ENCODE data around the gene SAC3D1.
A peak's percentile ranks its signal among the peaks of the same experiment; 100 is the strongest.

The SAC3D1 gene

DNA sequence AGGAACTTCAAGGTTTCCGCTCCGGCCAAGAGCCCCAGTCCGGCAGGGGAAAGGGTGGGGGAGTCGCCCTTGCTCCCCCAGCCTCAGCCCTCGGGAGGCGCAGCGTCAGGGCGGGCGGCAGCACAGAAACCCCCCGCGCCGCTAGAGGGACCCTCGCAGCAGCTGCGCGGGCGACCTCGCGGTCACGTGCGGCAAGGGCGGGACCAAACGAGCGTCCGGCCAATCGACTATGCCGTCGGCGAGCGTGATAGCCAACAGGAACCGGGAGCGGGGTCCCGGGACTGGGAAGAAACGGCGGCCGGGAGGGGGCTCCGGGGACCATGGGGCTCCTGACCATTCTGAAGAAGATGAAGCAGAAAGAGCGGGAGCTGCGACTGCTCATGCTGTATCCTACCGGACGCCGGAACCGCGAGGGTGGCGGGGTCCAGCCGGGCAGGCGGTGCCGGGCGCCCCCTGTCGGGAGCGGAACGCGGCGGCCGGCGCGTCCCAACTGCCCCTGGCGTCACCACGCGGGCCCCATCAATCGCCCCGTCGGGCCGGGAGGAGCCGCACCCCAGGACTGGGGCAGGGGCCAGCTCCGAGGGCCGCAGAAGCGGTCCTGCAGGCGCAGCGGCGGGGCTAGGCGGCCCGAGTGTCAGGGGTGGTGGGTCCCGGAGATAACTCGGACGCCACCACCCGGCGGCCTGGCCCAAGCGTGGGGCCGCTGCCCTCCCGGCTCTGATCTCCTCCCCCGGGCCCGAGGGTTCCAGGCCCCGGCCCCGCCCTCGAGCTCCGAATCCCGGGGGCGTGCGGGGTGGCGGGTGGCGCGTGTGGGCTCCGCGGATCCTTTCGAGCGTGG, 26.9 kb upstream of the SAC3D1 start, which contains the start of gene ARL2:
TSS of gene ARL2 (plus strand) at position 273 of the 838 bp plus-strand sequence. CDS start at position 321, 48 bp downstream.
- peak; percentile 53 for DNase-seq (ENCODE audit: low read depth)
- TF ChIP-seq, protein P1, sequence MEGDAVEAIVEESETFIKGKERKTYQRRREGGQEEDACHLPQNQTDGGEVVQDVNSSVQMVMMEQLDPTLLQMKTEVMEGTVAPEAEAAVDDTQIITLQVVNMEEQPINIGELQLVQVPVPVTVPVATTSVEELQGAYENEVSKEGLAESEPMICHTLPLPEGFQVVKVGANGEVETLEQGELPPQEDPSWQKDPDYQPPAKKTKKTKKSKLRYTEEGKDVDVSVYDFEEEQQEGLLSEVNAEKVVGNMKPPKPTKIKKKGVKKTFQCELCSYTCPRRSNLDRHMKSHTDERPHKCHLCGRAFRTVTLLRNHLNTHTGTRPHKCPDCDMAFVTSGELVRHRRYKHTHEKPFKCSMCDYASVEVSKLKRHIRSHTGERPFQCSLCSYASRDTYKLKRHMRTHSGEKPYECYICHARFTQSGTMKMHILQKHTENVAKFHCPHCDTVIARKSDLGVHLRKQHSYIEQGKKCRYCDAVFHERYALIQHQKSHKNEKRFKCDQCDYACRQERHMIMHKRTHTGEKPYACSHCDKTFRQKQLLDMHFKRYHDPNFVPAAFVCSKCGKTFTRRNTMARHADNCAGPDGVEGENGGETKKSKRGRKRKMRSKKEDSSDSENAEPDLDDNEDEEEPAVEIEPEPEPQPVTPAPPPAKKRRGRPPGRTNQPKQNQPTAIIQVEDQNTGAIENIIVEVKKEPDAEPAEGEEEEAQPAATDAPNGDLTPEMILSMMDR (IDR thresholded peaks at IDR 0.05; ENCODE audit: control insufficient read depth, extremely low read depth, insufficient read depth) = peak; percentile 84
- peak within 1 kb of the TSS; percentile 79 for H3K4me3 ChIP-seq (ENCODE audit: low read depth, low read length)

DNA sequence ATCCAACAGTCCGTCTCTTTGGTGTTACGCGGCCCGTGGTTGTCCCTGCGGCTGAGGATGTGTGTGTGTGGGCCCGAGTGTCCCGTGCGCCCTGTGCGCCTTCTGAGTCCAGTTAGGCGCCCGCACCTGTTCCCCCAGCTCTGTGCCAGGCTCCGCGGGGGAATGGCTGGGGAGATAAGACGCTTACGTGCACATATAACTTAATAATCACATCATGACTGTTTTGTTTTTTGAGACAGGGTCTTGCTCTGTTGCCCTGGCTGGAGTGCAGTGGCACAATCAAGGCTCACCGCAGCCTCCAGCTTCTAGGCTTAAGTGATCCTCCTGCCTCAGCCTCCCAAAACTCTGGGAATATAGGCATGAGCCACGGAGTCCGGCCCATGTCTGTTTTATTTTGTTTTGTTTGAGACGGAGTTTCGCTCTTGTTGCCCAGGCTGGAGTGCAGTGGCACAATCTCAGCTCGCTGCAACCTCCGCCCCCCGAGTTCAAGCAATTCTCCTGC, 26.2 kb upstream of the SAC3D1 start:
- DNase-seq (ENCODE audit: low read depth) = no peak
- TF ChIP-seq, protein P1 (IDR thresholded peaks at IDR 0.05; ENCODE audit: control insufficient read depth, extremely low read depth, insufficient read depth) = no peak

DNA sequence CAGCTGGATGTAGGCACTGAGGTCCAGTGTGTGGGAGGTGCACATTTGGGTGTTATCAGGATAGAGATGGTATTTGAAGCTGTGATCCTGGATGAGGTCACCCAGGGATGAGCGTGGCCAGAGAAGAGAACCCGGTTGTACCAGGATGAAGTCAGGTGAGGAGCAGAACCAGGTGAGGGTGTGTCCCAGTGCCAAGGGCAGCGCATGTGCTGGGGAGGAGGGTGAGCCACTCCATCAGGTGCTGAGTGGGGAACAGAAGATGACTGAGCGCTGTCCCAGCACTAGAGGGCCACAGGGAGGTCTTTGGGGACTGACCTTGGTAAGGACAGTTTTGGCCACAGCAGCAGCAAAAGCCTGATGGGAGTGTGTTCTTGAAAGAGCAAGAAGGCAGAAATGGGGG, 24.3 kb upstream of the SAC3D1 start:
- no peak overlapping the region for H3K4me3 ChIP-seq (ENCODE audit: low read depth, low read length)
- TF ChIP-seq, protein P1 (IDR thresholded peaks at IDR 0.05; ENCODE audit: control insufficient read depth, extremely low read depth, insufficient read depth) = no peak
- DNase-seq (ENCODE audit: low read depth) = no peak

More for the DNA sequence above, 26.2 kb upstream of the SAC3D1 start:
- peak overlapping the region; percentile 79 for H3K4me3 ChIP-seq (ENCODE audit: low read depth, low read length)

DNA sequence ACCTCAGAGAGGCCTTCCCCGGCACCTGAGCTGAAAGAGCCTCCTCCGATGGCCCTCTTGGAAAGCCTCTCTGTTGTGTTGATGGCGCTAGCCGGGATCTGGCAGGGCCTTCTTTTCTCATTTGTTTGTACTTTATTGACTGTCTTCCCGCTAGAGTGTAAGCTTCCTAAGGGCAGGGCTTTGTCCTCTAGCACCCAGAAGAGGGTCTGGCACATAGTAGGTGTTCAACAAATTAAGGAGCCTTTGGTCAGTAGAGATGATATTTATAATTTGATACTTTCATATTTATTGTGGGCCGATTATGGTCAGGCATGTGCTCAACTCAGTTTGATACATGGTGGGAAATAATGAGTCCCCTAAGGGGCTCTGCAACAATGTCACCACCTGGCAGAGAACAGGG, 23.1 kb upstream of the SAC3D1 start:
- TF ChIP-seq, protein P1 (IDR thresholded peaks at IDR 0.05; ENCODE audit: control insufficient read depth, extremely low read depth, insufficient read depth) = no peak
- no peak for DNase-seq (ENCODE audit: low read depth)
- no peak overlapping the region for H3K4me3 ChIP-seq (ENCODE audit: low read depth, low read length)

DNA sequence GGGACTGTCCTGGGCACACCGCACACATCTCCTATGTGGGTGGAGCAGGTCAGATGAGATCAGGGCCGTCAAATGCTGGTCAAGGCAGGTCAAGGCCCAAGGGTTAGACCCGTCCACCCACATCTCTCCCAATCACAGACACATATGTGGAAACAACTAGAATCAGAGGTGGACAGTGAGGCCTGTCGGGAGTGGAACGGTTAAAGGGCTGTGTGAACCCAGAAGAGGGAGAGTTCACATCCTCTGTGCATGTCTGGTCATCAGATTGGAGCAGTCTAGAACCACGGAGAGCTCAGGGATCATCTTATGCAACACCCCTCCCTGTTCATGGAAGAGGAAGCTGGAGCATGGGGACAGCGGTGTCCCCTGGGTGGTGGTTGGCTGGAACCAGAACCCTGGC, 21.2 kb upstream of the SAC3D1 start:
- DNase-seq (ENCODE audit: low read depth) = no peak
- TF ChIP-seq, protein P1 (IDR thresholded peaks at IDR 0.05; ENCODE audit: control insufficient read depth, extremely low read depth, insufficient read depth) = no peak
- H3K4me3 ChIP-seq (ENCODE audit: low read depth, low read length) = no peak overlapping the region

DNA sequence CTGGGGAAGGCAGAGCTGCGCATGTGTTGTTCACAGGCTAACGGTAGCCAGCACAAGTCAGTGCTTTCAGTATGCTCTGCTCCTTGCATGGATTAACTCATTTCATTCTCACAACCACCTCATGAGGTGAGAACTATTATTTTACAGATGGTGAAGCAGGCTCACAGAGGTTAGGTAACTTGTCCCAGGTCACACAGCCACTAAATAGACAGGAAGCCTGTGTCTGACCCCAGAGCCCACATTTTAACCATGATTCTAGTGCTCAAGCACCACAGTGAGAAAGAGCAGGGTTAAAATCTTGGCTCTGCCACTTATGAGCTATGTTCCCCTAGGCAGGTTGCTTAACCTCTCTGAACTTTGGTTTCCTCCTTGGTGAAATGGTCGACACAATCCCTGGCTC, 20.0 kb upstream of the SAC3D1 start:
- no peak for DNase-seq (ENCODE audit: low read depth)
- TF ChIP-seq, protein P1 (IDR thresholded peaks at IDR 0.05; ENCODE audit: control insufficient read depth, extremely low read depth, insufficient read depth) = no peak
- H3K4me3 ChIP-seq (ENCODE audit: low read depth, low read length) = no peak overlapping the region
